ENCODE results near the gene DUSP22. TPM values are rescaled to one million over a fixed set of nuclear protein-coding genes. Genes with fewer than 3 reads are reported as not detected.

The DUSP22 gene
- total RNA-seq, 1 donor from 2014 or later = 48.0 TPM

DNA sequence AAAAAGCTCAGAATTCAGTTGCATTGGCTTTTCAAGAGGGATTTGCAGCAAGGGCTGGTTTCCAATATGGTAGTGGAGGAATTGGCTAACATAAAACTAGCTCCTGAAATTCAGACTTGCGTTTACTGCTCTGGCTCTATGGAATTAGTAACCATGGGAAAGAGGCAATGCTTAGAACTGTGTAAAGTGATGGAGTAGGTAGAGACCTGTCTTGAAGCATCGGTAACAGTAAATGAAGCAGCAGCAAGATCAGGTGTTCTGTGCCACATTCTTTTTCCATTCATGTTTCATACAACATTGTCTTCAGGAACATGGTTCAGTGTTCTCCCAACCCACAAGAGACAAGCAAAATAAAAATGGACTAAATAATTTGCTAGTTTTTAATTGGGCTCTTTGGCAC is 105.8 kb downstream of the DUSP22 start:
- Histone ChIP-seq H3K27ac (replicated peaks) (no peak overlapping the region), H3K4me3 (no peak overlapping the region), H3K9me3 (replicated peaks) (no peaks in the 10 kb centered on the region), H3K36me3 (no peaks in the 10 kb centered on the region), H3K4me1 (peaks cover 11% of the 10 kb centered on the region), H3K27me3 (ENCODE audit: low read depth) (peaks cover 82% of the 10 kb centered on the region)
- intact Hi-C loops (cut with micrococcal nuclease) = no loop called here
- DNase-seq = no peak
- TF ChIP-seq, protein P1, sequence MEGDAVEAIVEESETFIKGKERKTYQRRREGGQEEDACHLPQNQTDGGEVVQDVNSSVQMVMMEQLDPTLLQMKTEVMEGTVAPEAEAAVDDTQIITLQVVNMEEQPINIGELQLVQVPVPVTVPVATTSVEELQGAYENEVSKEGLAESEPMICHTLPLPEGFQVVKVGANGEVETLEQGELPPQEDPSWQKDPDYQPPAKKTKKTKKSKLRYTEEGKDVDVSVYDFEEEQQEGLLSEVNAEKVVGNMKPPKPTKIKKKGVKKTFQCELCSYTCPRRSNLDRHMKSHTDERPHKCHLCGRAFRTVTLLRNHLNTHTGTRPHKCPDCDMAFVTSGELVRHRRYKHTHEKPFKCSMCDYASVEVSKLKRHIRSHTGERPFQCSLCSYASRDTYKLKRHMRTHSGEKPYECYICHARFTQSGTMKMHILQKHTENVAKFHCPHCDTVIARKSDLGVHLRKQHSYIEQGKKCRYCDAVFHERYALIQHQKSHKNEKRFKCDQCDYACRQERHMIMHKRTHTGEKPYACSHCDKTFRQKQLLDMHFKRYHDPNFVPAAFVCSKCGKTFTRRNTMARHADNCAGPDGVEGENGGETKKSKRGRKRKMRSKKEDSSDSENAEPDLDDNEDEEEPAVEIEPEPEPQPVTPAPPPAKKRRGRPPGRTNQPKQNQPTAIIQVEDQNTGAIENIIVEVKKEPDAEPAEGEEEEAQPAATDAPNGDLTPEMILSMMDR (IDR thresholded peaks at IDR 0.05; ENCODE audit: borderline replicate concordance) = no peak

DNA sequence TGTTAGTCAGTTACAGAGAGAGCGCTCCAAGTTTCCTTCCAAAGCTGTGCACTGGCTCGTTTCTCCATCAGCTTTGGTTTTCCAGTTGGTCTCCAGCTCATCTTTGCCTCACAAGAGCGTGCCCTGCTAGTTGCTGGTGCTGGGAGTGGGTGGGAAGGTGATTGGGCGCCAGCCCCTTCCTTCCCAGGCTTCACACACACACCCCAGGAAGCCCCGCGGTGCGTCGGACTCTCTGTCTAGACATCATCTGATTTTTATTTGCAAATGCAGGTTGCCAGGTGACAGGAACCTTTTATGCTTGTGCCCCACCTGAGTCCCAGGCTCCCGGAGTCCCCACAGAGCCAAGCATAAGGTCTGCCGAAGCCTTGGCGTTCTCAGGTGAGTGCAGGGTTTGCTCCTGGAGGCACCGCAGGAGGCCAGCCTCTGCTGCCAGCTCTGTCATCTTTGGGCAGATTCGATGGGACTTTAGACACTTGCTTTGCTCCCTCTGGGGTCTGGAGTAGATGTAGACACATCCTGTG is 106.3 kb downstream of the DUSP22 start:
- Histone ChIP-seq H3K27me3 (ENCODE audit: low read depth) (peaks cover 82% of the 10 kb centered on the region), H3K27ac (replicated peaks) (no peak overlapping the region), H3K4me1 (peaks cover 5% of the 10 kb centered on the region), H3K4me3 (no peak overlapping the region), H3K36me3 (no peaks in the 10 kb centered on the region), H3K9me3 (replicated peaks) (no peaks in the 10 kb centered on the region)
- TF ChIP-seq, protein P1 (IDR thresholded peaks at IDR 0.05; ENCODE audit: borderline replicate concordance) = no peak
- no peak for DNase-seq
- intact Hi-C loops (cut with micrococcal nuclease) = no loop called here

DNA sequence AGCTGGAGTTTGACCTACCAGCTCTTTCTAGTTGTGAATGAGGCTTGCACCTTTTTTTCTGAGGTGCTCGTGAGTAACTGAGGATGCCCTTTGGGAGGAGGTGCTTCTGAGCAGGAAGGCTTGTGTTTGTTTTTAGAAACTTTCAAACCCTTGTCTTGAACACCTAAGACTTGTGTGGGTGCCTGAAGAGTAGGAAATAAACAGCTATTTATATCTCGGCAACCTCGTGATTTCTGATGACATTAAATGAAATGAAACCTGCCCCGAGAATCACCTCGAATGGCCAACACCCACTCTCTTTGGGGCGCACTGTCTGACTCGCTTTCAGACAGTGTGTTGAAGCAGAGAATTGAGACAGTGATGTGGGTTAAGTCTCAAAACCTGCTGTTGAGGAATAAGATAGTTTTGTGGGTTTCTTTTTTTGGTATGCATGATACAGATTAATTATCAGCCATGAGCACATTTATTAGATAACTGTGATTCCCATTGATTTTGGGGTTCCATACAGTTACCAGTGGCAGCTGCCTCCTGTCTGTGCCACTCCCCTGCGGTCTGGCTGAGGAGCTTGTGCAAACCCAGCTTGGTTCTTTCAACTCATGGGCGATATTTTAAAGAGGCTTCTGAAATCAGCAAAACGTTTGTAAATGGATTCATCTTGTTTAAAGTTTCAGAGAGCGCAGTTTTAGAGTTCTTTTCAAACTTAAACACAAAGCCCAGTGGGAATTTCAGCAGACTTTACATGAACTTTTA is 107.7 kb downstream of the DUSP22 start:
- Histone ChIP-seq H3K27me3 (ENCODE audit: low read depth) (peaks cover 82% of the 10 kb centered on the region), H3K9me3 (replicated peaks) (peaks cover 5% of the 10 kb centered on the region), H3K36me3 (no peaks in the 10 kb centered on the region), H3K27ac (replicated peaks) (no peak overlapping the region), H3K4me3 (no peak overlapping the region), H3K4me1 (peaks cover 4% of the 10 kb centered on the region)
- TF ChIP-seq, protein P1 (IDR thresholded peaks at IDR 0.05; ENCODE audit: borderline replicate concordance) = no peak
- intact Hi-C loops (cut with micrococcal nuclease) = no loop called here
- DNase-seq = no peak

DNA sequence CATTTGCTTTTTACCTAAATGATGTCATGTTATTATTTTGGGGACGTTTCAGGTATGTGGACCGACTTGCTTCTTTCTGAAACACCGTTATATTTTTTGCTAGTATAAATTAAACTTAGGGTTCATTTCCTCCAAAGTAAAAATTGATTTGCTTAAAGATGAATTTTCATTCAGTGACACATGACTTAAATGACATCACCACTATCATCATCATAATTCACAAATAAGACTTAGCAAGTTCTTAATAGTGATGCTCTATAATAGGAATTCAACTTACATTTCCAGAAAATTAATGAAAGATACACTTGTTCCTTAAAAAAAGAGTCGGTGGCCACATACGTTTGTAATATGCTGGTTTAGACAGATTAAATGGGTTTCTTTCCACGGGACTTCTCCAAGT is 108.5 kb downstream of the DUSP22 start:
- peaks cover 5% of the 10 kb centered on the region for H3K9me3 ChIP-seq (replicated peaks)
- DNase-seq = no peak
- intact Hi-C loops (cut with micrococcal nuclease) = no loop called here

More for the DNA sequence above, 108.5 kb downstream of the DUSP22 start:
- TF ChIP-seq, protein P1 (IDR thresholded peaks at IDR 0.05; ENCODE audit: borderline replicate concordance) = no peak
- Histone ChIP-seq H3K36me3 (no peaks in the 10 kb centered on the region), H3K27ac (replicated peaks) (no peak overlapping the region), H3K4me1 (peaks cover 4% of the 10 kb centered on the region), H3K27me3 (ENCODE audit: low read depth) (peaks cover 80% of the 10 kb centered on the region), H3K4me3 (no peak overlapping the region)

Other genes starting within 250 kb of the DUSP22 start
- gene IRF4, start 99.3 kb downstream of the DUSP22 start, total RNA-seq = 0.22 TPM